GM12878 (cell line): ENCODE data around the gene THAP11. TPM values are rescaled to one million over a fixed set of nuclear protein-coding genes. Genes with fewer than 3 reads are reported as not detected.
"Not testable (repeated sequence)": the region's sequence is repeated elsewhere in the genome, so short reads cannot be mapped to it uniquely, and the experiment has no call there.

Experiments used
- ATAC-seq: fragments of 200-7000 bp; cut with Tn5 transposase; 3 replicates; pipeline ENCODE4 v1.9.1; 2020; ENCODE audit warnings: mild to moderate bottlenecking, moderate library complexity
- BruUV-seq: library from RNA; stranded (reverse); fragments of 400-500 nt; replicated peaks from 2 replicates; lab custom pipeline; 2021; lab: Mats Ljungman, UMichigan
- CTCF ChIA-PET: fragments of 300-600 bp; sonication (Branson Sonifier 250); formaldehyde crosslinking; extraction: SDS; loops from one replicate; lab custom pipeline; 2021; ENCODE audit warnings: inconsistent platforms; lab: Yijun Ruan, JAX
- POLR2A ChIA-PET: fragments of 350-600 bp; formaldehyde crosslinking; extraction: SDS; loops from one replicate; lab custom pipeline; 2021; ENCODE audit warnings: inconsistent platforms; lab: Charles Lee
- RAD21 ChIA-PET: fragments of 300-600 bp; sonication (Branson Sonifier 250); formaldehyde crosslinking; loops from one replicate; lab custom pipeline; 2023; ENCODE audit warnings: antibody characterized with exemption; ENCODE audit not compliant: unreplicated experiment; lab: Charles Lee
- SMC1A ChIA-PET: fragments of 300-600 bp; sonication (Branson Sonifier 250); formaldehyde crosslinking; loops from one replicate; lab custom pipeline; 2023; ENCODE audit not compliant: unreplicated experiment, uncharacterized antibody; lab: Charles Lee
- DNase-seq: peaks from one replicate; pipeline ENCODE4 v3.0.0-alpha.2; 2011; ENCODE audit warnings: low read depth, low spot score
- FAIRE-seq: peaks from 3 replicates; lab custom pipeline; 2011; peaks lifted over from hg19 to GRCh38; lab: Jason Lieb, UNC
- H2AFZ ChIP-seq: 2 replicates; pipeline ENCODE4 v1.6.0; 2011; ENCODE audit warnings: low read depth, low read length, control low read depth; ENCODE audit not compliant: control insufficient read depth
- H3K27ac ChIP-seq: 2 replicates; pipeline ENCODE4 v1.5.1; 2011; ENCODE audit warnings: control low read depth; ENCODE audit not compliant: control insufficient read depth, insufficient read depth
- H3K27me3 ChIP-seq, 2 experiments: replicated peaks in 1 of 2; 2 replicates each; pipeline versions ENCODE4 v1.6.0 to v1.6.1; 2011; ENCODE audit warnings: low read length in 1 of 2; ENCODE audit not compliant: control insufficient read depth in 2 of 2, insufficient read depth in 2 of 2
- H3K36me3 ChIP-seq, 2 experiments: 2 replicates each; pipeline ENCODE4 v1.5.1; 2011; ENCODE audit warnings: low read length in 1 of 2; ENCODE audit not compliant: control insufficient read depth in 2 of 2, insufficient read depth in 2 of 2
- H3K4me1 ChIP-seq: 2 replicates; pipeline ENCODE4 v1.6.1; 2011; ENCODE audit warnings: mild to moderate bottlenecking, low read length, moderate library complexity, mixed read lengths; ENCODE audit not compliant: control insufficient read depth, insufficient read depth
- H3K4me2 ChIP-seq: 2 replicates; pipeline ENCODE4 v1.6.0; 2011; ENCODE audit warnings: control low read depth; ENCODE audit not compliant: control insufficient read depth, insufficient read depth
- H3K4me3 ChIP-seq: fragments of 200-600 bp; sonication (generic); 2 replicates; pipeline ENCODE4 v1.5.1; 2016
- H3K79me2 ChIP-seq: 2 replicates; pipeline ENCODE4 v1.6.0; 2011; ENCODE audit warnings: low read length; ENCODE audit not compliant: control insufficient read depth, insufficient read depth
- H3K9ac ChIP-seq: 2 replicates; pipeline ENCODE4 v1.8.0; 2011; ENCODE audit warnings: low read length, control low read depth, mixed read lengths; ENCODE audit not compliant: control insufficient read depth, insufficient read depth
- H3K9me3 ChIP-seq: replicated peaks from 3 replicates; pipeline ENCODE4 v1.5.1; 2011; ENCODE audit warnings: mild to moderate bottlenecking, low read length; ENCODE audit not compliant: control insufficient read depth, insufficient read depth
- H4K20me1 ChIP-seq: 2 replicates; pipeline ENCODE4 v1.6.0; 2011; ENCODE audit not compliant: control insufficient read depth, insufficient read depth
- CHD1 ChIP-seq: IDR thresholded peaks from 2 replicates; pipeline ENCODE4 v1.6.1; 2012; ENCODE audit warnings: low read depth, low read length, improper control_type of control experiment
- CREB1 ChIP-seq: IDR thresholded peaks from 2 replicates; pipeline ENCODE4 v1.6.1; 2012; ENCODE audit warnings: low read depth, mild to moderate bottlenecking, inconsistent platforms
- EED ChIP-seq: sonication (generic); IDR thresholded peaks from 2 replicates; pipeline ENCODE4 v1.6.1; 2016; ENCODE audit warnings: antibody characterized with exemption, low read depth
- HCFC1 ChIP-seq: fragments of 150-350 bp; IDR thresholded peaks from 2 replicates; pipeline ENCODE4 v1.6.1; 2014; ENCODE audit warnings: low read length
- ZNF622 ChIP-seq: fragments of 450-650 bp; IDR thresholded peaks from 2 replicates; pipeline ENCODE4 v1.6.1; 2017; ENCODE audit warnings: mild to moderate bottlenecking, inconsistent platforms
- WGBS: methylation state at CpG from one replicate; pipeline ENCODE4 v1.1.6; 2016; ENCODE audit warnings: low lambda C conversion rate; ENCODE audit not compliant: insufficient replicate concordance, insufficient coverage; ENCODE audit errors: missing lambda C conversion rate; 5-methylcytosine and 5-hydroxymethylcytosine counted together
- in situ Hi-C: fragments of 300-500 bp; cut with MboI; formaldehyde crosslinking; loops from 9 replicates; pipeline ENCODE4 v1.14.3; 2018; ENCODE audit warnings: mixed read lengths
- intact Hi-C: fragments of 100-400 bp; cut with micrococcal nuclease; formaldehyde crosslinking; loops from one replicate; pipeline ENCODE4 v1.14.2; 2022; ENCODE audit not compliant: unreplicated experiment
- polyA plus RNA-seq, 11 experiments: library from polyadenylated mRNA; depleted of rRNA in 4 of 11; unstranded in 6 of 11; stranded (reverse) in 5 of 11; fragments of >200 nt; fragmentation: Nextera tagmentation in 4 of 11; fragmentation: Illumina TruSeq in 1 of 11; extraction: Ambion mirVana in 4 of 11; extraction: Trizol in 1 of 11; gene quantifications; 1 replicate in 1 of 11; 2 replicates in 10 of 11; pipeline versions ENCODE4 v1.2.1 to v1.2.3, GENCODE V29; 2011 to 2016; ENCODE audit warnings: inconsistent platforms in 2 of 11, missing spikeins in 2 of 11, low read depth in 1 of 11
- total RNA-seq, 4 experiments: library from RNA; depleted of rRNA in 3 of 4; stranded (reverse); fragments of >200 nt in 3 of 4; fragmentation: Illumina TruSeq in 1 of 4; extraction: Trizol in 1 of 4; gene quantifications; 2 replicates each; pipeline versions ENCODE4 v1.2.1 to v1.2.3, GENCODE V29; 2013 to 2021
- TF ChIP-seq, protein P1 (sequence below): fragments of 450-650 bp; IDR thresholded peaks from 2 replicates; pipeline ENCODE4 v1.6.1; 2017; ENCODE audit warnings: mild to moderate bottlenecking, moderate library complexity

THAP11 gene
- total and polyA plus RNA-seq, 10 of the 15 experiments (the other 5 are each of a cell fraction or from before 2014, with no cell fraction given), result 2.5 to 36.7 (median 21.4) TPM

DNA sequence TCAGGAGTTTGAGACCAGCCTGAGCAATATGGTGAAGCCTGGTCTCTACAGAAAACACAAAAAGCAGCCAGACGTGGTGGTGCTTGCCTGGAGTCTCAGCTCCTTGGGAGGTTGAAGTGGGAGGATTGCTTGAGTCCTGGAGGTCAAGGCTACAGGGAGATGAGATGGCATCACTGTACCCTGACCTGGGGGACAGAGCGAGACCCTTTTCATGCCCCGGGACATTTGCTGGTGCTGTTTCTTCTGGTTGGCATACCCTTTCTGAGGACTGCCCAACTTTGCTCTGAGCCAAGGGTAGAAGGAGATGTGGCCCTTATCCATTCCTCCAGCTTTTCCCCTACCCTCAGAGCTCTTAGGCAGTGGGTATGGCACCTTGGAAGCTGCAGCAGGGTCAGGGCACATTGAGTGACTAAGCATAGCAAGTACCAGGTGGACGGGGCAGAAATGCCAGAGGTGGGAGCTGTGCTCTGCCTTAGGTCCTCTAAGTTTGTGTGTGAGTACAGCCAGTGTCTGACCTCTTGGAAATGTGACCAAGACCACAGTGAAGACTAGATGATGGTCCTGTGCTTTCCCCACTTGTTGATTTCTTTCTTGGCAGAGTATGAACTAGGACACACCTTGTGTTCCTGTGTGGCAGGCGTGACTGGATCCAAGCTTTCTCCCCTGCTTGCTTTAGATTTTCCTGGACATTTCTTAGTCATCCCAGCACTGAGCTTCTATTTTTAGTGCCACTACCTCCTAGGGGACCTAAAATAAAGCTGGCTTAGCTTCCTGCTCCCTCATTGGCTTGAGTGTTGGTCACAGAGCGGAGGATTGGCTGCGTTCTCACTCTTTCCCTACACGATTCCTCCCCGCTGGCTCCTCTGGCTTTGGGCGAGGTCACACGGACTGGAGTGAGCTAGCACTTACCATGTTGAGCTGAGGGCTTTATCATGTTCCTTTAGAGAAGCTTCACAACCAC lies 20.8 kb downstream of the THAP11 start:
- H3K4me2 ChIP-seq, result no peak overlapping the region
- FAIRE-seq, result no peak
- no peaks in the 10 kb centered on the region for H3K27me3 ChIP-seq
- intact Hi-C loops, result no loop called here
- 85% methylated on average over 11 of the region's 11 CpGs for WGBS
- RAD21 ChIA-PET, result interaction anchor here (1.0 kb wide), 1 partner anchor 46 kb away, joined by 3 read pairs; no protein-coding TSS in a partner anchor
- H3K9ac ChIP-seq, result no peak overlapping the region
- SMC1A ChIA-PET, result interaction anchor here (0.7 to 1.4 kb wide), 4 partner anchors 15 to 46 kb away, joined by 3 to 5 read pairs (median 3); partner anchors contain the start of gene PSKH1
- CTCF ChIA-PET, result interaction anchor here (0.7 to 6.5 kb wide), 5 partner anchors 20 to 66 kb away, joined by 3 to 53 read pairs (median 4); no protein-coding TSS in a partner anchor
- no peak for ATAC-seq
- no peak for TF ChIP-seq ZNF622
- no peak for TF ChIP-seq CREB1
- TF ChIP-seq CHD1, result no peak
- TF ChIP-seq HCFC1, result no peak
- TF ChIP-seq EED, result no peak
- TF ChIP-seq, protein P1, sequence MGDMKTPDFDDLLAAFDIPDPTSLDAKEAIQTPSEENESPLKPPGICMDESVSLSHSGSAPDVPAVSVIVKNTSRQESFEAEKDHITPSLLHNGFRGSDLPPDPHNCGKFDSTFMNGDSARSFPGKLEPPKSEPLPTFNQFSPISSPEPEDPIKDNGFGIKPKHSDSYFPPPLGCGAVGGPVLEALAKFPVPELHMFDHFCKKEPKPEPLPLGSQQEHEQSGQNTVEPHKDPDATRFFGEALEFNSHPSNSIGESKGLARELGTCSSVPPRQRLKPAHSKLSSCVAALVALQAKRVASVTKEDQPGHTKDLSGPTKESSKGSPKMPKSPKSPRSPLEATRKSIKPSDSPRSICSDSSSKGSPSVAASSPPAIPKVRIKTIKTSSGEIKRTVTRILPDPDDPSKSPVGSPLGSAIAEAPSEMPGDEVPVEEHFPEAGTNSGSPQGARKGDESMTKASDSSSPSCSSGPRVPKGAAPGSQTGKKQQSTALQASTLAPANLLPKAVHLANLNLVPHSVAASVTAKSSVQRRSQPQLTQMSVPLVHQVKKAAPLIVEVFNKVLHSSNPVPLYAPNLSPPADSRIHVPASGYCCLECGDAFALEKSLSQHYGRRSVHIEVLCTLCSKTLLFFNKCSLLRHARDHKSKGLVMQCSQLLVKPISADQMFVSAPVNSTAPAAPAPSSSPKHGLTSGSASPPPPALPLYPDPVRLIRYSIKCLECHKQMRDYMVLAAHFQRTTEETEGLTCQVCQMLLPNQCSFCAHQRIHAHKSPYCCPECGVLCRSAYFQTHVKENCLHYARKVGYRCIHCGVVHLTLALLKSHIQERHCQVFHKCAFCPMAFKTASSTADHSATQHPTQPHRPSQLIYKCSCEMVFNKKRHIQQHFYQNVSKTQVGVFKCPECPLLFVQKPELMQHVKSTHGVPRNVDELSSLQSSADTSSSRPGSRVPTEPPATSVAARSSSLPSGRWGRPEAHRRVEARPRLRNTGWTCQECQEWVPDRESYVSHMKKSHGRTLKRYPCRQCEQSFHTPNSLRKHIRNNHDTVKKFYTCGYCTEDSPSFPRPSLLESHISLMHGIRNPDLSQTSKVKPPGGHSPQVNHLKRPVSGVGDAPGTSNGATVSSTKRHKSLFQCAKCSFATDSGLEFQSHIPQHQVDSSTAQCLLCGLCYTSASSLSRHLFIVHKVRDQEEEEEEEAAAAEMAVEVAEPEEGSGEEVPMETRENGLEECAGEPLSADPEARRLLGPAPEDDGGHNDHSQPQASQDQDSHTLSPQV, result no peak
- peaks cover 16 to 18% of the 10 kb centered on the region in 2 experiments for H3K36me3 ChIP-seq
- 0 out of 2 replicates have a peak, but pooled peaks cover 9% of the 10 kb centered on the region for H4K20me1 ChIP-seq
- H3K27ac ChIP-seq, result no peak overlapping the region
- in situ Hi-C loops, result no loop called here
- no peak overlapping the region for H3K4me3 ChIP-seq
- DNase-seq, result no peak
- POLR2A ChIA-PET, result no interaction called here
- no peaks in the 10 kb centered on the region for H3K9me3 ChIP-seq
- no TSS peak for BruUV-seq
- H2AFZ ChIP-seq, result no peak overlapping the region
- H3K4me1 ChIP-seq, result no peaks in the 10 kb centered on the region
- H3K79me2 ChIP-seq, result peaks cover 33% of the 10 kb centered on the region

GRCh38 chr16:67864044-67864443 lies 21.9 kb downstream of the THAP11 start:
- ChIA-PET POLR2A (interaction anchor here (0.6 kb wide), 1 partner anchor 23 kb away, joined by 3 read pairs; no protein-coding TSS in a partner anchor), SMC1A (interaction anchor here (1.4 kb wide), 1 partner anchor 19 kb away, joined by 5 read pairs; no protein-coding TSS in a partner anchor), CTCF (interaction anchor here (6.5 kb wide), 1 partner anchor 48 kb away, joined by 53 read pairs; no protein-coding TSS in a partner anchor)
- H3K4me3 ChIP-seq, H3K4me2 ChIP-seq, intact Hi-C loops, in situ Hi-C loops, H3K27ac ChIP-seq, H3K4me1 ChIP-seq, DNase-seq, FAIRE-seq, BruUV-seq, H4K20me1 ChIP-seq, RAD21 ChIA-PET, H3K27me3 ChIP-seq, ATAC-seq, H2AFZ ChIP-seq, H3K9ac ChIP-seq, H3K9me3 ChIP-seq: not testable (repeated sequence)
- Histone ChIP-seq H3K36me3 (peaks cover 16 to 28% of the 10 kb centered on the region in 2 experiments), H3K79me2 (peaks cover 24% of the 10 kb centered on the region)
- 85% methylated on average over 6 of the region's 6 CpGs for WGBS
